Esophagus muscularis mucosa (tissue), 4 donors: Measurements from ENCODE around the gene SCAMP2. TPM values are rescaled to one million over a fixed set of nuclear protein-coding genes. Genes with fewer than 3 reads are reported as not detected.

Source experiments
- DNase-seq: peaks from one replicate; pipeline ENCODE4 v3.0.0-alpha.2; 2017; ENCODE audit errors: extremely low spot score
- H3K27ac ChIP-seq, 4 donors: fragments of 200-600 bp; sonication (generic); replicated peaks in 1 of 4; 1 replicate in 3 of 4; 2 replicates in 1 of 4; pipeline ENCODE4 v1.5.1; 2016 to 2019; ENCODE audit warnings: mild to moderate bottlenecking in 1 of 4
- H3K27me3 ChIP-seq, 4 donors: fragments of 200-600 bp; sonication (generic); one replicate each; pipeline versions ENCODE4 v1.5.1 to v1.6.0; 2016 to 2019
- H3K36me3 ChIP-seq, 4 donors: fragments of 200-600 bp; sonication (generic); one replicate each; pipeline ENCODE4 v1.5.1; 2016 to 2019
- H3K4me1 ChIP-seq, 4 donors: fragments of 200-600 bp; sonication (generic); one replicate each; pipeline ENCODE4 v1.5.1; 2016 to 2019
- H3K4me3 ChIP-seq, 4 donors: fragments of 200-600 bp; sonication (generic); 1 replicate in 2 of 4; 2 replicates in 2 of 4; pipeline ENCODE4 v1.5.1; 2016 to 2019; ENCODE audit warnings: mild to moderate bottlenecking in 4 of 4, moderate library complexity in 1 of 4
- H3K9me3 ChIP-seq, 4 donors: fragments of 200-600 bp; sonication (generic); 1 replicate in 3 of 4; 2 replicates in 1 of 4; pipeline ENCODE4 v1.5.1; 2016 to 2019
- EP300 ChIP-seq: sonication (generic); formaldehyde crosslinking; IDR thresholded peaks from one replicate; pipeline ENCODE4 v1.6.1; 2017; ENCODE audit warnings: antibody characterized with exemption
- POLR2A ChIP-seq: fragments of 450-650 bp; IDR thresholded peaks from one replicate; pipeline ENCODE4 v1.6.1; 2017; ENCODE audit warnings: antibody characterized with exemption, moderate library complexity, mild to moderate bottlenecking, low read depth
- POLR2AphosphoS5 ChIP-seq, 2 donors: sonication (generic); formaldehyde crosslinking; IDR thresholded peaks; one replicate each; pipeline ENCODE4 v1.6.1; 2017; ENCODE audit warnings: antibody characterized with exemption in 2 of 2
- WGBS: methylation state at CpG from one replicate; pipeline ENCODE4 v1.1.5; 2018; 5-methylcytosine and 5-hydroxymethylcytosine counted together
- intact Hi-C: fragments of 100-400 bp; cut with DNase I; formaldehyde crosslinking; loops from one replicate; pipeline ENCODE4 v1.15.1; 2023
- total RNA-seq, 4 donors: library from RNA; depleted of rRNA; stranded (reverse); fragments of >200 nt; gene quantifications; one replicate each; pipeline versions ENCODE4 v1.1.0 to v1.2.1, GENCODE V29; 2016
- TF ChIP-seq, protein P1 (sequence below), 3 experiments: fragments of 200-600 bp in 2 of 3; fragments of 450-650 bp in 1 of 3; sonication (generic) in 2 of 3; IDR thresholded peaks; one replicate each; pipeline ENCODE4 v1.5.1; 2017 to 2019; ENCODE audit warnings: antibody characterized with exemption in 3 of 3, mild to moderate bottlenecking in 2 of 3, moderate library complexity in 1 of 3

Gene SCAMP2
- total RNA-seq, 4 donors from 2014 or later = 57.3 to 125 (median 94.9) TPM

DNA sequence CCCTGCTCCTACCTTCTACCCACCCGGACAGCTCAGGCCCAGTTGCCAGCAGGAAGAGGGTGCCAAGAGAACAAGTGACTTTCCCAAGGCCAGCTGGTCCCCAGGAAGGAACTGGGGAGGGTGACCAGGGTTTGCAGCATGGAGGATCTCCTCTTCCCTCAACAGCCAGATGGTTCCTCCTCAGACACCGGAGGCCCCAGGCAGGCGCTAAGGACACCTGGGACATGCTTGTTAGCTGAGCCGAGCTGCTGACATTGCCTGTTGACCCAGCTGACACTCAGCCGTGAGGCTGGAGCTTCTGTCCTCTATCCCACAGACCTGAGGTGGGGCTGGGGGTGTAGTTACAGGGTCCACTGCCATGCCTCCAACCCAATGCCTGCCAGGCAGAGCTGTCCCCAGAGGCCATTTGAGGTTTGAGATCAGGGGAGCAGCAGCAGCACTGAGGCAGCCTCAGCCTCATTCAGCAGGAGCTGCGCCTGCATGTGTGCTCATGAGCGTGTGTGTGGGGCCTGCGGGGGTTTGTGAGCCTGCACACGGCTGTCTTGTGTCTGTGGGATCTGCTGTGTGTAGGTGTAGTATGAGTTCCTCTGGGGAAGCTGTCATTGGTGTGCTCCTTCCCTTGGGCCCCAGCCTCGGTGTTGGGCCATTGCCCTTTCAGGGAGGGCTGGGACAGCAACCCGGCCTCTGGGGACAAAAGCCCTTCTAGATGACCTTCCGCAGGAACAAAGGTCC is 39.6 kb downstream of the SCAMP2 start:
- Histone ChIP-seq H3K4me1 (peaks cover 0 to 10% (median 2%) of the 10 kb centered on the region in 4 donors), H3K27ac (no peak overlapping the region), H3K4me3 (no peak overlapping the region), H3K27me3 (peaks cover 0 to 3% (median 0%) of the 10 kb centered on the region in 4 donors), H3K36me3 (peaks cover 4 to 30% (median 27%) of the 10 kb centered on the region in 4 donors), H3K9me3 (no peaks in the 10 kb centered on the region)
- intact Hi-C loops = no loop called here
- no peak for TF ChIP-seq POLR2A
- TF ChIP-seq, protein P1, sequence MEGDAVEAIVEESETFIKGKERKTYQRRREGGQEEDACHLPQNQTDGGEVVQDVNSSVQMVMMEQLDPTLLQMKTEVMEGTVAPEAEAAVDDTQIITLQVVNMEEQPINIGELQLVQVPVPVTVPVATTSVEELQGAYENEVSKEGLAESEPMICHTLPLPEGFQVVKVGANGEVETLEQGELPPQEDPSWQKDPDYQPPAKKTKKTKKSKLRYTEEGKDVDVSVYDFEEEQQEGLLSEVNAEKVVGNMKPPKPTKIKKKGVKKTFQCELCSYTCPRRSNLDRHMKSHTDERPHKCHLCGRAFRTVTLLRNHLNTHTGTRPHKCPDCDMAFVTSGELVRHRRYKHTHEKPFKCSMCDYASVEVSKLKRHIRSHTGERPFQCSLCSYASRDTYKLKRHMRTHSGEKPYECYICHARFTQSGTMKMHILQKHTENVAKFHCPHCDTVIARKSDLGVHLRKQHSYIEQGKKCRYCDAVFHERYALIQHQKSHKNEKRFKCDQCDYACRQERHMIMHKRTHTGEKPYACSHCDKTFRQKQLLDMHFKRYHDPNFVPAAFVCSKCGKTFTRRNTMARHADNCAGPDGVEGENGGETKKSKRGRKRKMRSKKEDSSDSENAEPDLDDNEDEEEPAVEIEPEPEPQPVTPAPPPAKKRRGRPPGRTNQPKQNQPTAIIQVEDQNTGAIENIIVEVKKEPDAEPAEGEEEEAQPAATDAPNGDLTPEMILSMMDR (IDR thresholded peaks at IDR 0.05) = no peak
- TF ChIP-seq EP300 = no peak
- TF ChIP-seq POLR2AphosphoS5 (IDR thresholded peaks at IDR 0.05) = no peak
- 76% methylated on average over 8 of the region's 12 CpGs for WGBS
- DNase-seq = no peak

DNA sequence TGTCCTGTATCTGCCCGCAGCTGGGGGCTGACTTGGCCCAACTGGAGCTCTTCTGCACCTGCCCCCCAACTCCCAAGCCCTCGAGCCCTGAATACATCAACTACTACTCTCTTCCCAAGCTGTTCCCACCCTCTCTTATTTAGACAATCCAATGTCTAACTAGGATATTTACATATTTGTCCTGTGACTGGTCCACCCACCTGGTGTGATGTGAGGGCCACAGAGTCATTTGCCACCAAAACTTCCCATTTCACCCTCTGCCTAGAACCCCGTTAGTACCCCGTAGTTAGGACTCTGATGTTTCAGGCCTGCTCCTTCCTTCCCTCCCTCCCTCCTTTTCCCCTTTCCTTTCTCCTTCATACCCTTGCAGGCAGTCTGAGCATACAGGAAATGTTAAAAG is 40.3 kb downstream of the SCAMP2 start:
- no peak for DNase-seq
- Histone ChIP-seq H3K9me3 (no peaks in the 10 kb centered on the region), H3K27ac (no peak overlapping the region), H3K4me1 (peaks cover 0 to 10% (median 2%) of the 10 kb centered on the region in 4 donors), H3K36me3 (peaks cover 4 to 23% (median 20%) of the 10 kb centered on the region in 4 donors), H3K27me3 (peaks cover 0 to 10% (median under 1%) of the 10 kb centered on the region in 4 donors), H3K4me3 (no peak overlapping the region)
- no peak for TF ChIP-seq EP300
- no peak for TF ChIP-seq POLR2AphosphoS5 (IDR thresholded peaks at IDR 0.05)
- TF ChIP-seq, protein P1 (IDR thresholded peaks at IDR 0.05) = no peak
- TF ChIP-seq POLR2A = no peak
- 66% methylated on average over 4 of the region's 4 CpGs for WGBS
- intact Hi-C loops = no loop called here

DNA sequence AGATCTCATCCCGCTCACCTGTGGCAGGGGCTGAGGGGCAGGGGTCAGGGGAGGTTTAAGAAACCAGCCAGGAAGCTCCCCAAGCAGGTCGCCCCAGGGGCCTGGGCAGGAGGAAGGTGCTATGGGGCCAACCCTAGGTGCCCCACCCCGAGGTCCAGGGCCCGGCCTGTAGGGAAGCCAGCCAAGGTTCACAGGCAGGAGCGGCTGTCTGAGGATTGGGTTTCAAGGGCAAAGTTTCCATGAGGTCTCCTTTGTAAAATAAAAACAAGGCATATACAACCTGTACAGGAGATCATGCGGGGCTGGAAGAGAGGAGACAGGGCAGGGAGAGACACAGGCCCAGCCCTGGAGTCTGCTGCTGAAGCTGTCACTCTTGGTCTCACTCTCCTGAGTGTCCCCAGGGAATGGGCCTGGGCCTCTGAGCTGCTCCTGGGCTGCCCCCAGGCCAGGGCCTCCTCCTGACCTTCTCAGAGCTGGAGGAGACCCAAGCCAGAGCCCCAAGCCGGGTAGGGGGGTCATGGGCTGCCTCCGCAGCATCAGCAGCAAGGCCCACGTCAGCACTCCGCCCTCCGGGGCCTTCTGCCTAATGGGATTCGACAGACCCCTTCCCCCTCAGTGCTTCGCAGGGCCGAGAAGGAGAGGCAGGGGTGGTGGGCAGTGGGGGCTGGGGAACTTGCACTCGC is 41.2 kb downstream of the SCAMP2 start:
- Histone ChIP-seq H3K4me3 (no peak overlapping the region), H3K27ac (no peak overlapping the region), H3K36me3 (peaks cover 1 to 14% (median 13%) of the 10 kb centered on the region in 4 donors), H3K27me3 (peaks cover 0 to 18% (median 7%) of the 10 kb centered on the region in 4 donors), H3K9me3 (no peaks in the 10 kb centered on the region), H3K4me1 (peaks cover 0 to 10% (median 2%) of the 10 kb centered on the region in 4 donors)
- intact Hi-C loops = no loop called here
- no peak for TF ChIP-seq POLR2AphosphoS5 (IDR thresholded peaks at IDR 0.05)
- TF ChIP-seq, protein P1 (IDR thresholded peaks at IDR 0.05) = no peak
- no peak for TF ChIP-seq EP300
- no peak for TF ChIP-seq POLR2A
- DNase-seq = no peak
- 92% methylated on average over 8 of the region's 15 CpGs for WGBS

DNA sequence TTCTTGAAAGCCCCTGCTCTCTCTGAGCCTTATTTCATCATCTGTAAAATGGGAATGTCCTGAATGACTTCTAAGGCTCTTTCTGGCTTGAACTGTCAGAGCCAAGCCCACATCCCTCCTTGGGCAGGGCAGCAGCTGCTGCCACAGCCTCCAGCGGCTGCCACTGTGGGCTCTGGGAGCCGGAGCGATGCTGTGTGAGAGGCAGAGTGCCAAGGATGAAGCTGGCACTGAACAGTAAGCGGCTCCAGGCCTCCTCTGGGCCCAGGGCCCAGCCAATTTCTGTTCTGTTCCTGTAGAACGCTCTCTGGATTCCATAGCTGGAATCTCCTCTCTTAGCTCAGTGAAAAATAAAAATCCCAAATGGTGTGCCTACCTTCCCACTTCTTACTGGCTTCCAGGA is 42.3 kb downstream of the SCAMP2 start:
- Histone ChIP-seq H3K4me3 (no peak overlapping the region), H3K27me3 (peaks cover 0 to 29% (median 15%) of the 10 kb centered on the region in 4 donors), H3K9me3 (no peaks in the 10 kb centered on the region), H3K36me3 (peaks cover 0 to 5% (median 3%) of the 10 kb centered on the region in 4 donors), H3K4me1 (peaks cover 8 to 11% (median 10%) of the 10 kb centered on the region in 4 donors), H3K27ac (no peak overlapping the region)
- whole genome bisulfite sequencing = 77% methylated on average over 5 of the region's 5 CpGs
- TF ChIP-seq, protein P1 (IDR thresholded peaks at IDR 0.05) = no peak
- TF ChIP-seq POLR2AphosphoS5 (IDR thresholded peaks at IDR 0.05) (no peak), POLR2A (no peak), EP300 (no peak)
- intact Hi-C loops = no loop called here
- DNase-seq = no peak
